GM04504 (cell line): ENCODE data around the gene HTRA3.

Experiments
- DNase-seq: peaks from one replicate; pipeline ENCODE4 v3.0.0-alpha.2; 2012; ENCODE audit warnings: low read depth

Gene HTRA3

DNA sequence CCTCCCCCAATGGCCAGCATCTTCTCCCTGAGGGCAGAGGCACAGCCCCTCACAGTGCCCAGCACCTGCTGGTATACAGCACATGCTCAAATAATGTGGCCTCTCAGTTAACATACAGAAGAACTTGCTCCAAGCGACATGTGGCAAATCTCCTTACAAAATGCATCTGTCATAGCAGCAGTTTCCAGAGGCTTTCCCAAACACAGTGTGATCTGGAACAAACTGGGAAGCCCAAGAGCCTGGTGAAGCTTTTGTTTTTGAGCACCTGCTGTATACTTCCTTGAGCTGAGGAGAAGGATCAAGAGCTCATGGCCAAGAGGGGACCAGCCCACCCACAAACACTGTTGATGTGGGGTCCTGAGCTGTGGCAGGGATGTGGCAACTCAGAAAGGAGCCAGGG, 34.8 kb upstream of the HTRA3 start:
- no peak for DNase-seq

DNA sequence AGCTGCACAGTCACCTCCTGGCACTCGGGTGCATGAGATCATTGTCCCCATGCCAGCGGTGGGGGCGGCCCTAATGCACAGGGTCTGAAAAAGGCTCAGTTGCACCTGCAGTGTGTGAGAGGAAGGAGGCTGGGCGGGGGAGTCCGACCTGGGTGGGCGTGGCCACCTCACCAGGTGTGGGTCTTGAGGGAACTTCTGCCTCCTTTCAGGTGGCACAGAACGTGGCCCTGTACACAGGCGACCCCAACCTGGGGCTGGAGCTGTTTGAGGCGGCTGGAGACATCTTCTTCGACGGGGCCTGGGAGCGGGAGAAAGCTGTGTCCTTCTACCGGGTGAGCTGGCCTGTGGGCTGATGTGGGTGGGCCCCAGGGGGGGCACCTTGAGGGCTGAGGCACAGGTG, 34.3 kb upstream of the HTRA3 start:
- DNase-seq: no peak

DNA sequence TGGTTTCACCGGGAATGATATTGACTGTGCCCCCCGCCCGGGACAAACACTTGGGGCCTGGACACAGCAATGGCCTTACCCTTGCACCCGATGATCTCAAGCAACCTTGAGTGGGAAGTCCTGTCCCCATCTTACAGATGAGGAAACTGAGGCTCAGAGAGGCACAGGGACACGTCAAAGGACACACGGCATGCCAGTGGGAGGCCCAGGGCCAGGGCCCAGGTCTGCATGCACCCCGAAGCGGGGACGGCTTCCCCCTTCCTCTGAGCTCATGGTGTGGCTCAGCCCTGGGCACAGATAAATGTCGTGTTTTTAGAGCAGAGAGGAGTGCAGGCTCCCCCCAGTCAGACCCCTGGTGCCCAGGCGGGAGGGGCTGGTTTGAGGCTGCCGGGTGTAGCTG, 33.9 kb upstream of the HTRA3 start:
- no peak for DNase-seq

DNA sequence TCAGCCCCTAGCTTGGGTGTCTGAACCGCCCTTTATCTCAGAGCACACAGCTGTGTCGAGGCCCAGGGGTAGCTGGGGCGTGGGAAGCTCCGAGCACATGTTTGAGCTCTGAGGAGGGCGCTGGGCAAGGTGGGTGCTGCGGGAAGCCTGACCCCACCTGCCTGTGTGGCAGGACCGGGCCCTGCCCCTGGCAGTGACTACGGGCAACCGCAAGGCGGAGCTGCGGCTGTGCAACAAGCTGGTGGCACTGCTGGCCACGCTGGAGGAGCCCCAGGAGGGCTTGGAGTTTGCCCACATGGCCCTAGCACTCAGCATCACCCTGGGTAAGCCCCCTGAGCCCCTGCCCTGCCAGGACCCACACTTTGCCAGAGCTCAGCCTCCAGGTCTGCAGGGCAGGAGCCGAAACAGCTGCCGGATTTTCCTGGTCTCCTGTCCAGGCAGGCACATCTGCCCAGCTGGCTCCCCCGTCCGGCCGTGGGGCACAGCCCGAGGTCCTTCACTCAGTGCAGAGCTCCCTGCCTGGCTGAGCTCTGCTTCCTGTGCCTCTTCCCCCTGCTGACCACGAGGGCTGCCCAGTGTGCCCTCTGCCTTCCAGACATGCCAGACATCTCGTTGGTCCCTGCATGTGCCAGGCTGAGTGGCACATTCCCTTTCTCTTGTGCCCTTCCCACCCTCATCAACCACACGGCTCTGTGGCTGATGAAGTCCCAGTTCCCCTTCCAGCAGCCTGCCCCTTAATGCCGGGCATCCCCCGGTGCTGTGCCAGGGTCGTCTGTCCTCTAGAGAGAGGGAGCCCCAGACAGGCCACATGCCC, 33.2 kb upstream of the HTRA3 start:
- no peak for DNase-seq

DNA sequence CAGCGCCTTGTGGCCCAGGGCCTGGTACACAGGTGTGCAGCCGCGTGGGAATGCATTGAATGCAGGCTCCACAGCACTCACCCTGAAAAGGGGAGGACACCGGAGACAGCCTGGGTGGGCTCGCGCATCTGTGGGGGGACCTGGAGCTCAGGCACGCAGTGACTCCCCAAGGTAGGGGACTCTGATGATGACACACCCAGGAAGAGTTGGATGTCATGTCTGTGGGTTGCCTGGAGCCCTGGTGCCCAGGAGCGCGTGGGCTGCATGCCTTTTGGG, 32.7 kb upstream of the HTRA3 start:
- DNase-seq: no peak

DNA sequence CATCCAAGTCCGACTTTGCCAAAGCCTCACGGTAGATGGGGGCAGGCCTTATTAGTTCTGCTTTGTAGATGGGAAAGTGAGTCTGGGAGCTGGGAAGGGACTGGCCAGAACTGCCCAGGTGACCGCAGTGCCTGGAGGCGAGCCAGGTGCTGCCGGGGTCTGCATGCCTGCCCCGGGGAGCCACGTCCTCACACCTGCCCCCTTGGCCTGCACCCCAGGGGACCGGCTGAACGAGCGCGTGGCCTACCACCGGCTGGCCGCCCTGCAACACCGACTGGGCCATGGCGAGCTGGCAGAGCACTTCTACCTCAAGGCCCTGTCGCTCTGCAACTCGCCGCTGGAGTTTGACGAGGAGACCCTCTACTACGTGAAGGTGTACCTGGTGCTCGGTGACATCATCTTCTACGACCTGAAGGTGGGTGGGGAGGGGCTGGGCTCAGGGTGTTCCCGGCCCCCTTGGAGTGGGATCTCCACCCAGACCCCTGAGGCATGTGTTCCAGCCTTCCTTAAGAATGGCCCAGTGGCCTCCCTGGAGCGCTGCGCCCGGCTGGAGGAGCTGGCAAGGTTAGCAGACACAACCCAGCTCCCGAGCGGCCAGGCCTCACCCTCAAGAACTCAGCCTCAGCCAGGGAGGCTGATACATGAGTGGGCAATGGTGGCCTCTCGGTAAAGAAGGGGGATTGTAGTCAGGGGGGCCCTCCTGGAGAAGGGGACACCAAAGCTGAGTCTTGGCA, 32.1 kb upstream of the HTRA3 start:
- DNase-seq: no peak

DNA sequence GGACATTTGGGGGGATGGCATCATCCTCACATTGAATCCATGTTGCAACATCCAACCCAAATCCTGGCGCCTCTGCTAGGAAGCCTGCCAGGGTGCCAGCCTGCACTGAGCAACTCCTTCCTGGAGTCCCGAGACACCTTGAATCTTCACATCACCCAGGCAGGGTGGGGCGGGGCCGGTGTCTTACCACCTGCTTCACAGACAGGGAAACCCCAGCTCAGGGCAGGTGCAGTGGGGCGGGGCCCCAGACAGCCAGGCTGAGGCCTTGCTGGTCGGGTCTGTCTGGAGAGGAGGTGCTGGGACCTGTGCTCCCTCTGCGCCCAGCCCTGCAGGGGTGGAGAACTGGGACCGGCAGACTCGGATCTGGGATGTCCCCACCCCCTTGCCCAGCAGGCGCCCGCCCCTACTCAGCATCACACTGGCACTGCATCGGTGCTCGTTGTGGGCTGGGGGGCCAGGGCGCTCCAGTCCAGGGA, 31.5 kb upstream of the HTRA3 start:
- DNase-seq: no peak

DNA sequence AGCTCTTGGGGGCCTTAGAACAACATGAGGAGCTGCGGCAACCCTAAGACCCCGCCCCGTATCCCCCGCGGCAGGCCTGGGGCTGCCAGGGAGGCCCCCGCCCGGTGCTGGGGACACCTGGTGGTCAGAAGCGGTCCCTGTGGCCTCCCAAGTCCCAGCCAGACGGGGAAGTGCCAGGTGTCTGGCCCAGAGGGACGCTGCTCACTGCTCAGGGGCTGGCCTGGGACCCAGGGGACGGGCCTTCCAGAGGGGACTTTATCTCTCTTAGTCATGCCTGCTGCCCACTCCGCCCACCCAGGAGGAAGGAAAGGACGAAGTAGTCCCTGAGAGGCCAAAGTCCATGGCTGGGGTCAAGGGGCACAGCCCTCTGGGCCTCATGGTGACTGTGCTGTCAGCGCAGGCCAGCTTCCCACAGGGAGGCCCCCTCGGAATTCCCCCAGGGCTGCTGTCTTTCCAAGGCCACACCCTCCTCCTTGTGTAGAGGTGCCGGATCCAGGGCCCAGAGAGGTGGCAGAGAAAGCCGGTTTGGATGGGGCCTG, 31.0 kb upstream of the HTRA3 start:
- no peak for DNase-seq

DNA sequence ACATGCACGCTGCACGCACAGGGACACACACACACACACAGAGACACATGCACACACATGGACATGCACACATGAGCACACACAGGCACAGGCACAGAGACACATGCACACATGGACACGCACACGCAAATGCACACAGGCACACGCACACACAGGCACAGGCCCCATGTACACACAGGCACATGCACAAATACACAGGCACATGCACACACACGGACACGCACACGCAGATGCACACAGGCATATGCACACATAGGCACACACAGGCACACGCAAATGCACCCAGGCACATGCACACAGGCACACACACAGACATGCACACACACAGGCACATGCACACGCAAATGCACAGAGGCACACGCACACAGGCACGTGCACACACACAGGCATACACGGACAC, 30.3 kb upstream of the HTRA3 start:
- no peak for DNase-seq

DNA sequence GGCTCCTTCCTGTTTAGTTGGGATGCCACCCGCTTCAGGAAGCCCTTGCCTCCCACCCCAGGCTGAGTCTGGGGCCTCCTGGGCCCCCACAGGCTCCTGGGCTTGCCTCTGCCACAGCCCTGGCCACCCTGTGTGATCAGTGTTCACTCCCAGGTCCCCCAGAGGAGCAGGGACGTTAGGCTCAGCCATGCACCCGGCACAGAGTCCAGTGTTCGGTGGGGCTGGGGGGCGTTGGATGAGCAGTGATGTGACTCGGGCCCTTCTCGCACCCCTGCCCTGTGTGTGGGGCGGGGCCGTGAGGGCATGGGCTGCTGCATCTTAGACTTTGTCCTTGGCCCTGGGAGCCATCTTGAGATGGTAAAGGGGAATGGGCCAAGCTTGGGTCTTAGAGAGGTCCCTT, 29.9 kb upstream of the HTRA3 start:
- no peak for DNase-seq

DNA sequence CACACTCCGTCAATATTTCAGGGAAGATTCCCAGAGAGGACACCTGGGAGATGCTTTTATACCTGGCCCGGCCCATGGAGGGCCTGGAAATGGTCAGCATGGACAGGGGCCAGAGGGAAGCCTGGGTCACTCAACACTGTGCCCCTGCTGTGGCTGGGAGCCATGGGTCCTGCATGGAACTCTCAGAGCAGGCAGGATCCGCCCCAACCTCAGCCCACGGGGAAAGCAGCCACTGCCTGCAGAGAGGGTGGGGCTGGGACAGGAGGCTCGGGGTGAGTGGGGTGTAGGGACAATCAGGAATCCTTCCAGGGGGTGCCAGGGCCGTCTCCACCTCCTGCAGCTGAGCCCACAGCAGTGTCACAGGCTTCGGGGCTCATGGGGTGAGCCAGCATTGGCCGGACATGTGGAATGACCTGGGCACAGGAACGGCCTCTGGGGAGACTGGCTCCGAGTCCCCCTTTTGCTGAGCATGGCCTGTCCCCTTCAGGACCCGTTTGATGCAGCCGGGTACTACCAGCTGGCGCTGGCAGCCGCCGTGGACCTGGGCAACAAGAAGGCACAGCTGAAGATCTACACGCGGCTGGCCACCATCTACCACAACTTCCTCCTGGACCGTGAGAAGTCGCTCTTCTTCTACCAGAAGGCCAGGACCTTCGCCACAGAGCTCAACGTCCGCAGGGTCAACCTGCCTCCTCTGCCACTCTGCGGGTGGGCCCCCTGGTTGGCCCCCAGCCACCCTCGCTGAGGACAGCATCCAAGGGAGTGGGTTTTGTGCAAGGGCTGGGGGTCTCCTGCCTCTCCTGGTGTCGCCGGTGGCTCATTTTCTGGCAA, 29.1 kb upstream of the HTRA3 start:
- no peak for DNase-seq

DNA sequence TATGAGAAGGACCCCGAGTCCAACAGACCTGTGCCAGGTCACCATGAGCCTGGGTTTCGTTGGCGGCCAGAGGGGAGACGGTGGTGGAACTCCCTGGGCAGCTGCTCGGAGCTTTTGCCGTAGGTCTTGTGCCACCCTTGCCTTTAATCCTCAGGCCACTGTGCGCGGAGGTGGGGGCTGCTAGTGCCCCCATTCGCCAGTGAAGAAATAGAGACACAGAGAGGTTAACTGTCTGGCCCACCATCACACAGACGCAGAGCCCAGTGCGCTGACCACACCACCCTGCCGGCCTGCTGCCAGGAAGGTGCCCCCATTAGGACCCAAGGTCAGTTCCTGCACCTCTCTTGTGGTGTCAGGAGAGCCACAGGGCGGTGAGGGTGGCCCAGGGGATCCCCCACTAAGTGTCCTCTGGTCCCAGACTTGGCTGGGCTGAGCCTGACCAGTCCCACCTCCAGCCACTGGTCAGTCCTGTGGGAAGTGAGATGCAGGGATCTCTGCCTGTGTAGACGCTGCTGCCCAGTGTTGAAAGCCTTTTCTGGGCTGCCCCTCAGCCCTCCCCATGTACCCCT, 28.3 kb upstream of the HTRA3 start:
- DNase-seq: no peak

DNA sequence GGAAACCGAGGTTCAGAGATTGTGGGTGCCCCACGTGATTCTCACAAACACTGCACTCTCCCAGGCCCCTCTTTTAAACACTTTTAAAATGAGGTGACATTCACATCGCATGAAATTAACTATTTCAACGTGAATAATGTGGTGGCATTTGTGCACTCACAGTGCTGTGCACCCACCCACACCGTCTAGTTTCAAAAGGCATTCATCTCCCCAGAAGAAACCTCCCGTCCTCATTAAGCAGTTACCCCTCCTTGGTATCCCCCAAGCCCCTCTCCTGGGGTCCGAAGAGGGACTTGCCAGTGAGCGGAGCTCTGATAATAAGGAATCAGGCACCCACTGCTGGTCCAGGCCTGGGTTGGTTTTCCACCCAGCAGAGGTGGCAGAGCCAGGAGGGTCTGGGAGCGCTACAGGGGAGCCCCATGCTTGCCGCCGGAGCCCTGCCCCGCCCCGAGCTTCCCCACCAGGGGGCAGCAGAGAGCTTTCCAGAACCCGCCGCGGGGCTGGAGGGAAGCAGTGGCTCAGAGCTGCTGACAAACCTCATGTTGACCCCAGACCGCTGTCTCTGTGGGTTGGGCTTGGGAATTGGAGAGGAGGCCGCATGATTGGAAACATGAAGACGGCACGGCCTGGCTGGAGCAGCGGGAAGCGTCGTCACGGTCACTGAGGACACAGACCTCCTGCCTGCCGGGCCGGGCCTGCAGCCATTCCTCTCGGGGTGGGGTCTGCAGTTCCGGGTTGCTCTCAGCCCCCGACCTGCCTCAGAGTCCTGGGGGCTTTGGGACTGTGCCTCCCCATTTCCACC, 27.5 kb upstream of the HTRA3 start:
- peak; percentile 67 for DNase-seq

DNA sequence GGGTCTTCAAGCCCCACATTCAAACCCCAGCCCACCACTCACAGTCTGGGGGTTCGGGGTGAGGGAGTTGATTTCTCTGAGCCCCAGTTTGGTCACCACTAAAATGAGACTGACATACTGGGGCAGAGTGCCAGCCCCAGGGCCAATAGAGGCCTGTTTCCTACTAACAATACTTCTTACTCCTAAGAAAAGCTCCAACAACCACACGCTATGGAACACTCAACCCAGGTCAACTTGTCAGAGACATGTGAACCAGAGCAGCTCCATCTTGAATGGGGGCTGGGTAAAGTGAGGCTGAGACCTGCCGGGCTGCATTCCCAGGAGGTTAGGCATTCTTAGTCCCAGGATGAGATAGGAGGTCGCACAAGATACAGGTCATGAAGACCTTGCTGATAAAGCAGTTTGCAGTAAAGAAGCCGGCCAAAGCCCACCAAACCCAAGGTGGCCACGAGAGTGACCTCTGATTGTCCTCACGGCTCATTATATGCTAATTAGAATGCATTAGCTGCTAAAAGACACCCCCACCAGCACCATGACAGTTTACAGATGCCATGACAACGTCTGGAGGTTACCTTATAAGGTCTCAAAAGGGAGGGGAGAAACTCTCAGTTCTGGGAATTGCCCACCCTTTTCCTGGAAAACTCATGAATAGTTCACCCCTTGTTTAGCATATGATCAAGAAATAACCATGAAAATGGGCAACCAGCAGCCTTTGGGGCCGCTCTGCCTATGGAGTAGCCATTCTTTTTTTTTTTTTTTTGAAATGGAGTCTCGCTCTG, 26.6 kb upstream of the HTRA3 start:
- DNase-seq: no peak

DNA sequence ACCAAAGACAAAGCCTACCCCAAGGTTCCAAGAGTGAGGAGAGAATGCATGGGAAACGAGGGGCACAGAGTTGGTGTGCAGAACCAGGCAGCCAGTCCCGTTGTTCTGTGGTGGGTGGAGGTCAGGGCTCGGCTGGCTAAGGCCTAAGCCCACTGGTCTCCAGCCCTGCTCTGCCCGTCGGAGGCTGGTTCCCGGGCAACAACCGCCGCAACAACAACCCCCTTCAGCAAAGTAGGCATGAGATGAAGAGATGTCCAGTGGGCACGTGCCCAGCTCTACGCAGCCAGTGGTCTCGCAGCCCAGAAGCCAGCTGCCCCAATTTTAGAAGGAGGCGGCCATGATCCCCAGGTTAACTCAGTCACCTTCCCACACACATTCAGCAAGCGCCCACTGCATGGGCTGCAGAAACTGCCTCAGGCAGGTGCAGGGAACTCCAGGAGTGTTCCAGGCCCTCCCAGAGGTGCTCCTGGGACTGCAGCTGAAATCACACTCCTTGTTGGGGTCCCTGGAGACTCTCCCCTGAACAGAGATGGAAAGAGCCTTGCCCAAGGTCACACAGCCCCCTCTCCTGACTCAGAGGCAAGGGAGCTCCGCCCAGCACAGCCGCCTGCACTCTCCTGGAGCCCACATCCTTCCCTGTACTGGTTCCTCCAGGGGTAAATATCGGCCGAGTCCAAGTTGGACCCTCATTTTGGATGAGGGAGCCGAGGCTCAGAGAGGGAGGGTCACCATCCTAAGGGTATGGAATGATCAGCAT, 25.4 kb upstream of the HTRA3 start:
- DNase-seq: no peak

DNA sequence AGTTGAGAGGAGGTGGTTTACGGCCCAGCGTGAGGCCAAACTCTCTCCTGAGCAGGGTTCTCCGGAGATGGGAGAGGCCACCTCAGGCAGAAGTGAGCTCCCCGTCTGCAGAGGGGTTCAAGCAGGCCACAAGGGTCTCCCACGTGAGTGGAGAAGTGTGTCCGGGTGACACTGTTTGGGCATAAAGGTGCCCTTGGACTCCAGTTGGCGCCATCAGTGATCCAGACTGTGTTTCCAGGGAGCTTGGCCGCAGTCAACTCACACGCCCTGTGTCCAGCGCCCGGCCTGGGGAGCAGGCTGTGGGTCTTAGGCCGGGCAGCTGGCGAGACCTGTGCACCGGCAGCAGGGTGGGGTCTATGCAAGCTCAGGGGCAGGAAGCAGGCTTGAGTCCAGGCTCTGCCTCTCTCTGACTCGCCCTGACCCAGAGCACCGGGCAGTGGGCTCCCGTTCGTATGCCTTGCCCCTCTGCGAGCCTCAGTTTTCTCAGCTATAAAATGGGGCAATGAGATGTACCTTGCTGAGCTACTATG, 24.6 kb upstream of the HTRA3 start:
- no peak for DNase-seq

DNA sequence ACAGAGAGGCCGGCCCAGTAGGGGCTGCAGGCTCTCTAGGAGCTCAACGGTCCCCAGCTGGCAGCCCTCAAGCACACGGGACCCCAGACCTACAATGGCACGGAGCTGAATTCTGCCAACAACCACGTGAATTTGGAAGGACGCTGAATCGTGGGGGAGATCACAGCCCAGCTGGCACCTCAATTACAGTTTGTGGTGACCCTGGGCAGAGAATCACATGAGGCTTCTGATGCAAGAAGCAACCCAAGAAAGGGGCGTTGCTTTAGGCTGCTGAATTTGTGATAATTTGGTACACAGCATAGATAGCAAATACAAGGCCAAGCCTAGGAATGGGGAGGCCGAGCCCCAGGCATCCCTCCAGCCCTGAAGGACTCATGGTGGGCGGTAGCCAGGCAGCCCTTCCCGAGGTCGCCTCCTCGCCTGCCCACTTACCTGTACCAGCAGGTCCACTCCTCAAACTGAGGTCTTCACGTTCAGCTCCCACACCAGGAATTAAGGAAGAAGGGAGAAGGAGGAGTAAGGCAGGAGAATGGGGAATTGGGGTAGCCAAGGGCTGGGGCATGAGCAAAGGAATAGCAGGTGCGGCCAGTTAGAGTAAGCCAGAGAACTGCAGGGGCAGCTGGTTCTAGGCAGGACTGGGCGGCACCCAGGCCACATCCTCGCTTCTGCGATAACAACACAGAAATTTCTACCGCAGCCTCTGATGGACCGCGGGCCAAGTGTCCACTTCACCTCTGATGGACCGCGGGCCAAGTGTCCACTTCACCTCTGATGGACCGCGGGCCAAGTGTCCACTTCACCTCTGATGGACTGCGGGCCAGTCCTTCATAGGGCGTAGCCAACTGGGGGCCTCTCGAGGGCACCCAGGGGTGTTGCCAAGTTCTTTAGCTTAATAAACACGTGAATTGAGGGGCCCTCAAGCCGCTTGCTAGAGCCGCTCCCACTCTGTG, 23.4 kb upstream of the HTRA3 start:
- DNase-seq: no peak
